Measurements from ENCODE around the gene SYT7.

- no peak for TF ChIP-seq CTCF (IDR thresholded peaks at IDR 0.05)
- no peak for TF ChIP-seq EP300 (IDR thresholded peaks at IDR 0.05)
- no peak for TF ChIP-seq POLR2AphosphoS5 (IDR thresholded peaks at IDR 0.05)
- no peak for TF ChIP-seq POLR2A (IDR thresholded peaks at IDR 0.05; ENCODE audit: low read depth)
These were observed 103.8 kb downstream of the SYT7 start for GRCh38 chr11:61477126-61477525.

Measured in esophagus muscularis mucosa (tissue), 4 donors.